Cardiac muscle cell (in vitro differentiated cells and primary cell): ENCODE results near the gene PM20D1. TPM values are rescaled to one million over a fixed set of nuclear protein-coding genes. Genes with fewer than 3 reads are reported as not detected.
"Not testable (repeated sequence)": the region's sequence is repeated elsewhere in the genome, so short reads cannot be mapped to it uniquely, and the experiment has no call there.

ENCODE experiments used
- DNase-seq, 2 donors: peaks; one replicate each; pipeline versions ENCODE4 v3.0.0 to v3.0.0-alpha.2; 2010 to 2017; ENCODE audit warnings: low read depth in 1 of 2, low spot score in 1 of 2
- H3K27ac ChIP-seq: fragments of 200-600 bp; sonication (generic); 2 replicates; pipeline ENCODE4 v1.5.1; 2016
- H3K27me3 ChIP-seq: fragments of 200-600 bp; sonication (generic); 2 replicates; pipeline ENCODE4 v1.6.0; 2016; ENCODE audit warnings: control low read depth
- H3K36me3 ChIP-seq: fragments of 200-600 bp; sonication (generic); 2 replicates; pipeline ENCODE4 v1.5.1; 2016; ENCODE audit warnings: control low read depth
- H3K4me1 ChIP-seq: fragments of 200-600 bp; sonication (generic); 2 replicates; pipeline ENCODE4 v1.8.1; 2017; ENCODE audit warnings: low read depth, mild to moderate bottlenecking, mixed run types
- H3K4me3 ChIP-seq: fragments of 200-600 bp; sonication (generic); 2 replicates; pipeline ENCODE4 v1.5.1; 2016; ENCODE audit warnings: mild to moderate bottlenecking
- H3K9me3 ChIP-seq: fragments of 200-600 bp; sonication (generic); 2 replicates; pipeline ENCODE4 v1.5.1; 2017; ENCODE audit warnings: low read depth, mild to moderate bottlenecking, control low read depth
- polyA plus RNA-seq: library from polyadenylated mRNA; unstranded; fragments of >200 nt; fragmentation: Nextera tagmentation; extraction: Ambion mirVana; gene quantifications from 2 replicates; pipeline ENCODE4 v1.2.1, GENCODE V29; 2016
- total RNA-seq: library from RNA; depleted of rRNA; stranded (reverse); fragments of >200 nt; gene quantifications from 2 replicates; pipeline ENCODE4 v1.2.3, GENCODE V29; 2016
- TF ChIP-seq, protein P1 (sequence below): IDR thresholded peaks from 2 replicates; pipeline ENCODE4 v1.5.1; 2012; ENCODE audit warnings: low read depth, mild to moderate bottlenecking, low read length

PM20D1 gene
- total and polyA plus RNA-seq, 2 experiments from 2014 or later = 0.18 TPM; not detected in 1

- Histone ChIP-seq H3K9me3 (no peaks in the 10 kb centered on the region), H3K4me3 (no peak overlapping the region)
Observed at GRCh38 chr1:205858141-205858961, 8.4 kb upstream of the PM20D1 start.

DNA sequence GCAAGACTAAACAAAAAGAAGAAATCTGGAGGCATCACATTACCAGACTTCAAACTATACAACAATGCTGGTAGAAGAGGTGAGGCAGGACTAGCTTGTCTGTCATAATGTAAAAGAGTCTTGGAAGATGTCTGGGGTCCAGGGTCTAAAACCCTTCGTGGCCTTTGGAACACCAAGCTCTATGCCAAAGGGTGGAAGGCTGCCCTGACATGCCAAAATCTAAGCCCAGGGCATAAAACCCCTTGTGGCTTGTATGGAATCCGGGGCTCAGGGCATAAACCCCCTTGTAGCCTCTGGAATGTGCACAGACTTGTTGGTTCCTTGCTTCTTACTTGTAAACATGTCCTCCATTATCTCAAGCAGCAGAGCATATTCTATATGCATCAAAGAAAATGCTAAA lies 7.6 kb upstream of the PM20D1 start:
- not testable (repeated sequence) for H3K4me1 ChIP-seq, H3K9me3 ChIP-seq, H3K4me3 ChIP-seq, H3K27me3 ChIP-seq, H3K36me3 ChIP-seq, DNase-seq, H3K27ac ChIP-seq

More at GRCh38 chr1:205858141-205858961, 8.4 kb upstream of the PM20D1 start:
- Histone ChIP-seq H3K27me3 (no peaks in the 10 kb centered on the region), H3K4me1 (no peaks in the 10 kb centered on the region), H3K27ac (no peak overlapping the region), H3K36me3 (no peaks in the 10 kb centered on the region)
- DNase-seq = no peak
- TF ChIP-seq, protein P1, sequence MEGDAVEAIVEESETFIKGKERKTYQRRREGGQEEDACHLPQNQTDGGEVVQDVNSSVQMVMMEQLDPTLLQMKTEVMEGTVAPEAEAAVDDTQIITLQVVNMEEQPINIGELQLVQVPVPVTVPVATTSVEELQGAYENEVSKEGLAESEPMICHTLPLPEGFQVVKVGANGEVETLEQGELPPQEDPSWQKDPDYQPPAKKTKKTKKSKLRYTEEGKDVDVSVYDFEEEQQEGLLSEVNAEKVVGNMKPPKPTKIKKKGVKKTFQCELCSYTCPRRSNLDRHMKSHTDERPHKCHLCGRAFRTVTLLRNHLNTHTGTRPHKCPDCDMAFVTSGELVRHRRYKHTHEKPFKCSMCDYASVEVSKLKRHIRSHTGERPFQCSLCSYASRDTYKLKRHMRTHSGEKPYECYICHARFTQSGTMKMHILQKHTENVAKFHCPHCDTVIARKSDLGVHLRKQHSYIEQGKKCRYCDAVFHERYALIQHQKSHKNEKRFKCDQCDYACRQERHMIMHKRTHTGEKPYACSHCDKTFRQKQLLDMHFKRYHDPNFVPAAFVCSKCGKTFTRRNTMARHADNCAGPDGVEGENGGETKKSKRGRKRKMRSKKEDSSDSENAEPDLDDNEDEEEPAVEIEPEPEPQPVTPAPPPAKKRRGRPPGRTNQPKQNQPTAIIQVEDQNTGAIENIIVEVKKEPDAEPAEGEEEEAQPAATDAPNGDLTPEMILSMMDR = peak; percentile 5

GRCh38 chr1:205856433-205856832 lies 6.5 kb upstream of the PM20D1 start:
- H3K27ac ChIP-seq = no peak overlapping the region
- no peaks in the 10 kb centered on the region for H3K36me3 ChIP-seq
- no peaks in the 10 kb centered on the region for H3K9me3 ChIP-seq
- no peaks in the 10 kb centered on the region for H3K27me3 ChIP-seq
- TF ChIP-seq, protein P1 = no peak
- no peaks in the 10 kb centered on the region for H3K4me1 ChIP-seq
- DNase-seq = no peak
- no peak overlapping the region for H3K4me3 ChIP-seq

- TF ChIP-seq, protein P1 = no peak
- H3K36me3 ChIP-seq = no peaks in the 10 kb centered on the region
Observed at GRCh38 chr1:205852969-205853368, 3.0 kb upstream of the PM20D1 start.

DNA sequence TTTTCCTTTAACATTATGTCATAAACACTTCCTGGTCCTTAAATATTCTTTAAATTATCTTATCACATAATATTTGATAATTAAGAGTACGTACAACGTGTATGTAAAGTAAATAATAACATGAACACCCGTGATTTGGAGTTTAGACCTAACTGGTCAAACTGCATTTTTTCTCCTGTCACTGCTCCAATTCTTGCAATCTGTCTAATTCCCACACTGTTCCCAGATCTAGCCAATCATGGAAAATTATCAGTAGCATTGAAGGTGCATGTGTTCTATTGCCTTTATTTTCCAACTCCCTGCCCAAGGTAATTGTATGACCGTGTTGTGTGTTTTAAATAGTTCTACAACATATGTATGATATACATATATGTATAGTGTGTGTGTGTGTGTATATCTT lies 2.1 kb upstream of the PM20D1 start:
- Histone ChIP-seq H3K36me3 (no peaks in the 10 kb centered on the region), H3K27ac (no peak overlapping the region), H3K4me3 (no peak overlapping the region), H3K4me1 (no peaks in the 10 kb centered on the region), H3K9me3 (no peaks in the 10 kb centered on the region), H3K27me3 (no peaks in the 10 kb centered on the region)
- TF ChIP-seq, protein P1 = no peak
- DNase-seq = no peak

More at GRCh38 chr1:205852969-205853368, 3.0 kb upstream of the PM20D1 start:
- H3K4me3 ChIP-seq = no peak overlapping the region
- no peak overlapping the region for H3K27ac ChIP-seq
- no peak for DNase-seq
- no peaks in the 10 kb centered on the region for H3K4me1 ChIP-seq
- H3K27me3 ChIP-seq = no peaks in the 10 kb centered on the region
- no peaks in the 10 kb centered on the region for H3K9me3 ChIP-seq
